ENCODE data around the gene SBNO1.

- TF ChIP-seq, protein P1, sequence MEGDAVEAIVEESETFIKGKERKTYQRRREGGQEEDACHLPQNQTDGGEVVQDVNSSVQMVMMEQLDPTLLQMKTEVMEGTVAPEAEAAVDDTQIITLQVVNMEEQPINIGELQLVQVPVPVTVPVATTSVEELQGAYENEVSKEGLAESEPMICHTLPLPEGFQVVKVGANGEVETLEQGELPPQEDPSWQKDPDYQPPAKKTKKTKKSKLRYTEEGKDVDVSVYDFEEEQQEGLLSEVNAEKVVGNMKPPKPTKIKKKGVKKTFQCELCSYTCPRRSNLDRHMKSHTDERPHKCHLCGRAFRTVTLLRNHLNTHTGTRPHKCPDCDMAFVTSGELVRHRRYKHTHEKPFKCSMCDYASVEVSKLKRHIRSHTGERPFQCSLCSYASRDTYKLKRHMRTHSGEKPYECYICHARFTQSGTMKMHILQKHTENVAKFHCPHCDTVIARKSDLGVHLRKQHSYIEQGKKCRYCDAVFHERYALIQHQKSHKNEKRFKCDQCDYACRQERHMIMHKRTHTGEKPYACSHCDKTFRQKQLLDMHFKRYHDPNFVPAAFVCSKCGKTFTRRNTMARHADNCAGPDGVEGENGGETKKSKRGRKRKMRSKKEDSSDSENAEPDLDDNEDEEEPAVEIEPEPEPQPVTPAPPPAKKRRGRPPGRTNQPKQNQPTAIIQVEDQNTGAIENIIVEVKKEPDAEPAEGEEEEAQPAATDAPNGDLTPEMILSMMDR (IDR thresholded peaks at IDR 0.05): no peak
- TF ChIP-seq POLR2A (IDR thresholded peaks at IDR 0.05): no peak
Observed at GRCh38 chr12:123286652-123287373, 77.8 kb downstream of the SBNO1 start.
